ENCODE results near the gene PARP8. TPM values are rescaled to one million over a fixed set of nuclear protein-coding genes. Genes with fewer than 3 reads are reported as not detected.

The PARP8 gene
- total RNA-seq, 2 donors from 2014 or later = 5.4 to 6.7 TPM

DNA sequence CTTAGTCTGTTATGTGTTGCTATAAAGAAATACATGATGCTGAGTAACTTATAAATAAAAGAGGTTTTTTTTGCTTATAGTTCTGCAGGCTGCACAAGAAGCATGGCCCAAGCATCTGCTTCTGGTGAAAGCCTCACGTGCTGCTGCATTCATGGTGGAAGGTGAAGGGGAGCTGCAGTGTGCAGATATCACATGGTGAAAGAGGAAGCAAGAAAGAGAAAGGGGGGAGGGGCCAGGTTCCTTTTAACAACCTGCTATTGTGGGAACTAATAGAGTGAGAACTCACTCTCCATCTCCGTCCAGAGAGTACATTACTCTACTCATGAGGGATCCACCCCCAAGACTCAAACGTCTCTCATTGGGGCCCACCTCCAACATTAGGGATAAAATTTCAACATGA is 12.5 kb upstream of the PARP8 start:
- H3K9ac ChIP-seq (ENCODE audit: low read depth in 2 of 2, low read length in 2 of 2) = no peak overlapping the region
- H3K36me3 ChIP-seq = no peaks in the 10 kb centered on the region
- no peak overlapping the region for H3K27ac ChIP-seq
- no peak for DNase-seq
- H3K4me1 ChIP-seq = no peaks in the 10 kb centered on the region
- TF ChIP-seq, protein P1, sequence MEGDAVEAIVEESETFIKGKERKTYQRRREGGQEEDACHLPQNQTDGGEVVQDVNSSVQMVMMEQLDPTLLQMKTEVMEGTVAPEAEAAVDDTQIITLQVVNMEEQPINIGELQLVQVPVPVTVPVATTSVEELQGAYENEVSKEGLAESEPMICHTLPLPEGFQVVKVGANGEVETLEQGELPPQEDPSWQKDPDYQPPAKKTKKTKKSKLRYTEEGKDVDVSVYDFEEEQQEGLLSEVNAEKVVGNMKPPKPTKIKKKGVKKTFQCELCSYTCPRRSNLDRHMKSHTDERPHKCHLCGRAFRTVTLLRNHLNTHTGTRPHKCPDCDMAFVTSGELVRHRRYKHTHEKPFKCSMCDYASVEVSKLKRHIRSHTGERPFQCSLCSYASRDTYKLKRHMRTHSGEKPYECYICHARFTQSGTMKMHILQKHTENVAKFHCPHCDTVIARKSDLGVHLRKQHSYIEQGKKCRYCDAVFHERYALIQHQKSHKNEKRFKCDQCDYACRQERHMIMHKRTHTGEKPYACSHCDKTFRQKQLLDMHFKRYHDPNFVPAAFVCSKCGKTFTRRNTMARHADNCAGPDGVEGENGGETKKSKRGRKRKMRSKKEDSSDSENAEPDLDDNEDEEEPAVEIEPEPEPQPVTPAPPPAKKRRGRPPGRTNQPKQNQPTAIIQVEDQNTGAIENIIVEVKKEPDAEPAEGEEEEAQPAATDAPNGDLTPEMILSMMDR (IDR thresholded peaks at IDR 0.05) = no peak
- H3K4me3 ChIP-seq = no peak overlapping the region
- no peaks in the 10 kb centered on the region for H3K9me3 ChIP-seq
- intact Hi-C loops (cut with DNase I) = no loop called here
- no peaks in the 10 kb centered on the region for H3K27me3 ChIP-seq

DNA sequence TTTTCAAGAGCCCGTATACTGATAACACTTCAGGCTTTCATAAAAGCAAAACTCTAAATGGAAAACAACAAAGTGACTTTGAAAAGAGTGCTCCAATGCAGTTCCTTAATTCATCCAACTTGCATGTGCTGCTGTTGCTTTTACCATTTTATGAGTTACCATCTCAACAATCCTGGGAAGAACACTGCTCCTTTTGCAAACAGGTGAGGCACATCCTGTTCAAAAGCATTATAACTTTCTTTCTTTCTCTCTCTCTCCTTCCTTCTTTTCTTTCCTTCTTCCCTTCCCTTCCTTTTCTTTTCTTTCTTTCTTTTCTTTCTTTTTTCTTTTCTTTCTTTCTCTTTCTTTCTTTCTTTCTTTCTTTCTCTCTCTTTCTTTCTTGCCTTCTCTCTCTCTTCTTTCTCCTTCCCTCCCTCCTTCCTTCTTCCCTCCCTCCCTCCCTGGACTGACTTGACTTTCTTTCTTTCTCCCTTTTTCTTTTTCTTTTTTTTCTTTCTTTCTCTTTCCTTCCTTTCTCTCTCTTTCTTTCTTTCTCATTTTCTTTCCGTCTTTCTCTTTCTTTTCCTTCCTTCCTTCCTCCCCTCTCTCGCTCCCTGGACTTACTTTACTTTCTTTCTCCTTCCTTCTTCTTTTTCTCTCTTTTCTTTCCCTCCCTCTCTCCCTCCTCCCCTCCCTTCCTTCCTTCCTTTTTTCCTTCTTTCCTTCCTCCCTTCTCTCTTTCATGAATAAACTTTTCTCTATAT is 11.2 kb upstream of the PARP8 start:
- H3K9me3 ChIP-seq = no peaks in the 10 kb centered on the region
- no peak overlapping the region for H3K9ac ChIP-seq (ENCODE audit: low read depth in 2 of 2, low read length in 2 of 2)
- no peak overlapping the region for H3K4me3 ChIP-seq
- H3K27ac ChIP-seq = no peak overlapping the region
- H3K4me1 ChIP-seq = no peaks in the 10 kb centered on the region
- intact Hi-C loops (cut with DNase I) = no loop called here
- TF ChIP-seq, protein P1 (IDR thresholded peaks at IDR 0.05) = no peak
- DNase-seq = no peak
- no peaks in the 10 kb centered on the region for H3K36me3 ChIP-seq
- no peaks in the 10 kb centered on the region for H3K27me3 ChIP-seq

DNA sequence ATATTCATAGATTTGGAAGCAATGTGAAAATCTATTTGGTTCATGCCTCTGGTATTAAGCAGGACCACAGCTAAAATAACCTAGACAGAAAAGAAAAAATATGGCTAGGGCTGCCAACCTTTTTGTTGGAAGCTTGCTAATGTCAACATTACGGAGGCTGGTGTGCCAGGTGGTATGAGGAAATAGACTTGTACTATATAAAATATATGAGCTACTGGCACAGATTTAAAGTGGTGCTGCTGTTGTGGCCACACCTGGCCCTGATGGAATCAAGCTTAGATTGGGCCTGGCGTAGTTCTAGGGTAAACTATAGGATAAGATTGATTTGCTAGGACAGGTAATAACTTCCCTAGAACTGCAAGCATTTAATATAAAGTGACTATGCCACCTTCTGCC is 10.6 kb upstream of the PARP8 start:
- H3K27ac ChIP-seq = no peak overlapping the region
- DNase-seq = peak; percentile 65
- H3K9ac ChIP-seq (ENCODE audit: low read depth in 2 of 2, low read length in 2 of 2) = no peak overlapping the region
- H3K4me1 ChIP-seq = no peaks in the 10 kb centered on the region
- H3K9me3 ChIP-seq = no peaks in the 10 kb centered on the region
- H3K27me3 ChIP-seq = no peaks in the 10 kb centered on the region
- TF ChIP-seq, protein P1 (IDR thresholded peaks at IDR 0.05) = no peak
- H3K4me3 ChIP-seq = no peak overlapping the region
- intact Hi-C loops (cut with DNase I) = no loop called here
- H3K36me3 ChIP-seq = no peaks in the 10 kb centered on the region

DNA sequence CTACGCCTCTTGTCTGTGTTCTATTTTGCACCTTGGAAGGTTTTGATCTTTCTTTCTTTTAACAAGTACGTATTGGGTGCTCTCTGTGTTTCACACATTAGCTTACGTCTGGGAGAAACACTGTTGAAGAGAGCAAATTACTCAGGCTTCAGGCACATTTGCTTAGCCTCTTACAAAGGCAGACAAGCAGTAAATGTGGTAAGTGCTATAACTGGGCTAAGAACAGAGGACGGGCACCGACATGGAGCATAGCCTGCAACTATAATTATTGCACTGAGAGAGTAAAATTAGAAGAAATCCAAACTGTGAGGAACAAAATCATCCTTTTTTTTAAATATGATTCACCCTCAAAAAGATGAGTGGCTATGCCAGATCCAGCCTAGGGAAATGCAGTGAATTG is 9.4 kb upstream of the PARP8 start:
- H3K36me3 ChIP-seq = no peaks in the 10 kb centered on the region
- no peak overlapping the region for H3K4me3 ChIP-seq
- no peaks in the 10 kb centered on the region for H3K4me1 ChIP-seq
- no peaks in the 10 kb centered on the region for H3K27me3 ChIP-seq
- H3K27ac ChIP-seq = no peak overlapping the region
- H3K9me3 ChIP-seq = no peaks in the 10 kb centered on the region
- no peak overlapping the region for H3K9ac ChIP-seq (ENCODE audit: low read depth in 2 of 2, low read length in 2 of 2)
- TF ChIP-seq, protein P1 (IDR thresholded peaks at IDR 0.05) = no peak
- no peak for DNase-seq
- intact Hi-C loops (cut with DNase I) = no loop called here

DNA sequence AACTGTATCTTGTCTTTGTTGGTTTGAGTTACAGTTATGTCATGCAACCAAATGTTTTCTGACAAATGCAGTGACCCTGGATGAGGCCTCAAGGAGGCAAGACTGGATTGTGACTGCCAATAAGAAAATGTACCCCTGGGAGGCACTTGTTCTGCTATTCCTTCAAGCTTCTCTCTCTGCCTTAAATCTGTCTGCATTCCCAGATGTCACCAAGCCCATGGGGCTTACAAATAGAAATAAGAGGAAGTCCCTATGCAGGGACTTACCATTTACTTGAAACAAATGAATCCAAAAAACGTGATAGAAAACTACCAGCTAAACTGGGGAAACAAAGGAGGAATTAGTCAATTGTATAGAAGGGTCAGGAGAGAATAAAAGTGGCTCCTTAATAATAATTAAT is 8.2 kb upstream of the PARP8 start:
- Histone ChIP-seq H3K36me3 (no peaks in the 10 kb centered on the region), H3K27ac (no peak overlapping the region), H3K27me3 (no peaks in the 10 kb centered on the region), H3K9ac (ENCODE audit: low read depth in 2 of 2, low read length in 2 of 2) (no peak overlapping the region), H3K4me3 (no peak overlapping the region), H3K9me3 (no peaks in the 10 kb centered on the region), H3K4me1 (no peaks in the 10 kb centered on the region)
- intact Hi-C loops (cut with DNase I) = no loop called here
- TF ChIP-seq, protein P1 (IDR thresholded peaks at IDR 0.05) = no peak
- DNase-seq = no peak

Measured in colonic mucosa (tissue), 4 donors.